ENCODE measurements around the gene CHST3. TPM values are rescaled to one million over a fixed set of nuclear protein-coding genes. Genes with fewer than 3 reads are reported as not detected.

Gene CHST3
- total RNA-seq, 4 donors from 2014 or later: 8.6 to 16.9 (median 14.0) TPM

DNA sequence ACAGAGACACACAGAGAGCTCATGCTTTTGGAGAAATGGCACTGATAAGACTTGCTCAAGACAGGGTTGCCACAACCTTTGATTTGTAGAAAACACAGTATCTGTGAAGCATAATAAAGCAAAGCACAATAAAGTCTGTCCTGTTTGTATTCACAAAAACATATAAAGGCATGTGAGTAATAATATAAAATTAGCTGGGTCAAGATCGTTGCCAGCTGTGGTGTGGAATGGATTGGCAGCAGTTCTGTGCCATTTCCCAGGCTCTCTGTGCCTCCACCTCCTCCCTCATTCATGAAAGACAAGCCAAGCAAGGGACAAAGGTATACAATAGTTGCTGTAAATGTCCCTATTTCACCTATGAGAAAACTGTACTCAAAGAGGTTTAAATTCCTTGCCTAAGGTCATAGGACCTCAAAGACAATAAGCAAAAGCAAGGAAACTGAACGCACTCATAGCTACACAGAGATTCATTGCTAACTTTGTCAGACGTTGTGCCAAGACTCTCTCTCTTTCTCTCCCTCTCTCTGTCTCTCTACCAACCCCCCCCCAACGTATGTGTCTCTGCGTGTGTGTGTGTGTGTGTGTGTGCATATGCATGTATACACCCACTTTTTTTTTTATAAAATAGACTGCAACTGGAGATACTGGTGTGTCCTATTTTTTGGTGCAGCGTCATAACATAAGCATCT lies 31.8 kb downstream of the CHST3 start:
- Histone ChIP-seq H3K36me3 (no peaks in the 10 kb centered on the region), H3K4me3 (replicated peaks in 1 of 3) (no peak overlapping the region), H3K9me3 (no peaks in the 10 kb centered on the region), H3K4me1 (peaks cover 28 to 34% of the 10 kb centered on the region in 2 donors), H3K27me3 (no peaks in the 10 kb centered on the region), H3K27ac (no peak overlapping the region)
- no peak for DNase-seq
- intact Hi-C loops (cut with DNase I): no loop called here
- WGBS, 2 donors: 76 to 86% methylated on average over 6 of the region's 6 CpGs
- TF ChIP-seq, protein P1, sequence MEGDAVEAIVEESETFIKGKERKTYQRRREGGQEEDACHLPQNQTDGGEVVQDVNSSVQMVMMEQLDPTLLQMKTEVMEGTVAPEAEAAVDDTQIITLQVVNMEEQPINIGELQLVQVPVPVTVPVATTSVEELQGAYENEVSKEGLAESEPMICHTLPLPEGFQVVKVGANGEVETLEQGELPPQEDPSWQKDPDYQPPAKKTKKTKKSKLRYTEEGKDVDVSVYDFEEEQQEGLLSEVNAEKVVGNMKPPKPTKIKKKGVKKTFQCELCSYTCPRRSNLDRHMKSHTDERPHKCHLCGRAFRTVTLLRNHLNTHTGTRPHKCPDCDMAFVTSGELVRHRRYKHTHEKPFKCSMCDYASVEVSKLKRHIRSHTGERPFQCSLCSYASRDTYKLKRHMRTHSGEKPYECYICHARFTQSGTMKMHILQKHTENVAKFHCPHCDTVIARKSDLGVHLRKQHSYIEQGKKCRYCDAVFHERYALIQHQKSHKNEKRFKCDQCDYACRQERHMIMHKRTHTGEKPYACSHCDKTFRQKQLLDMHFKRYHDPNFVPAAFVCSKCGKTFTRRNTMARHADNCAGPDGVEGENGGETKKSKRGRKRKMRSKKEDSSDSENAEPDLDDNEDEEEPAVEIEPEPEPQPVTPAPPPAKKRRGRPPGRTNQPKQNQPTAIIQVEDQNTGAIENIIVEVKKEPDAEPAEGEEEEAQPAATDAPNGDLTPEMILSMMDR (IDR thresholded peaks at IDR 0.05): no peak
- TF ChIP-seq POLR2A (IDR thresholded peaks at IDR 0.05): no peak

DNA sequence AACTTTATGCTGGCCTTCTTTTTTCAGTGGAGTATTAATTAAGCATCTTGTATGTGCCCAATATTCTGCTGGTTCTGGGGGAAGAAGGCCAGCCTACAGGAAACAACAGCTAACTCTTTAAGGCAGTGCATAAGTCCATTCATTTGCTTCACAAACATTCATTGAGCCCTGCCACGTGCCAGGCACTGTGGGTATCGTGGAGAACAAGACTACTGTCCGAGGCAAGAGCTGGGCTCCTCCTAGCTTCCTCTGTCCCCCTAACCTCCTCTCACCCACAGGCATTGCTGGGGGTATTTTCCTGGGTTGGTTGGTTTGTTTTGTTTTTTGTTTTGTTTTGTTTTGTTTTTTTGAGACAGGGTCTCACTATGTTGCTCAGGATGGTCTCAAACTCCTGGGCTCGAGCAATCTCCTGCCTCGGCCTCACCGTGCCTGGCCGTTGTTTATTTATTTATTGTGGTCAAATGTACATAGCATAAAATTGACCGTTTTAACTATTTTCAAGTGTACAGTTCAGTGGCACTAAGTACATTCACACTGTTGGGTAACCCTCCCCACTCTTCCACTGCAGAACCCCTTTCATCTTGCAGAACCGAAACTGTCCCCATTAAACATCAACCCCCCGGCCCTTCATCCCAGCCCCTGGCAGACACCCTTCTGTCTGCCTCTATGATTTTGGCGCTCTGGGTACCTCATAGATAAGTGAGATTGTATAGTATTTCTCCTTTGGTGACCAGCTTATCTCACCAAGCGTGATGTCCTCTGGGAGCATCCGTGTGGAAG lies 32.6 kb downstream of the CHST3 start:
- no peaks in the 10 kb centered on the region for H3K36me3 ChIP-seq
- no peak for TF ChIP-seq POLR2A (IDR thresholded peaks at IDR 0.05)
- TF ChIP-seq, protein P1 (IDR thresholded peaks at IDR 0.05): no peak
- WGBS, 2 donors: 90 to 93% methylated on average over 13 of the region's 13 CpGs
- H3K9me3 ChIP-seq: no peaks in the 10 kb centered on the region
- no peaks in the 10 kb centered on the region for H3K27me3 ChIP-seq
- H3K4me1 ChIP-seq: peaks cover 28 to 36% of the 10 kb centered on the region in 2 donors
- intact Hi-C loops (cut with DNase I): no loop called here
- no peak overlapping the region for H3K27ac ChIP-seq
- no peak for DNase-seq
- H3K4me3 ChIP-seq (replicated peaks in 1 of 3): no peak overlapping the region

DNA sequence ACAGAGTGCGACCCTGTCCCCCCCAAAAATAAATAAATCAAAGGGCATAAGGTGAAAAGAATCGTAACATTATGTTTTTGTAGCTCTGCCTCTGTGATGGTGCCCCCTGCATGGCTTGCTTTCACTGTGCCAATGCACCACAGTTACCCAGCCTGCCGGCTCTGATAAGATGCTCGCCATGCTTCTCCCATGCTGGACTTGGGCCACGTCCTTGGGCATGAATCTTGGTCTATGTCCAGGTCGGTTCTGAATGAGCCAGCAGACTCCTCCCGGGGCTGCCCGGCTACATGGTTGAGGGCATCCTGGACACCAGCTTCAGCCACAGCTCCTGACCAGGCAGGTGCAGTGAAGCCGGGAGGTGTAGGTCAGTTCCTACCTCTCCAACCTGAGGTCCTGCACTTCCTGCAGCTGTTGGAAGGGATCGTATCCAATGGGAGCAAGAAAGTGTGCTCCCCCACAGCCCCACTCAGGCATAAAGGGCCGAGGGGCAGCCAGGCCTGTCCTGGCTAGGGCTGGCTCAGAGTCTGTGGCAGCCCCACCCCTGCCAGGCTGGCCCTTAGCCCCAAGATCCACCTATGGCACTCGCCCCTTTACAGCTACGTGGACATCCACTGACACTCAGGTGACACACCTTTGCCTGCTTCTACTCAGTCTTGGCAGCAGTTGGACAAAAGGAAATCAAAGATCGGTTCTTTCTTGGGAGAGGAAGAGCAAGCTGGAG lies 34.1 kb downstream of the CHST3 start:
- Histone ChIP-seq H3K27ac (peak overlapping the region; percentile 48 to 65 (median 60)), H3K36me3 (no peaks in the 10 kb centered on the region), H3K9me3 (no peaks in the 10 kb centered on the region), H3K4me3 (replicated peaks in 1 of 3) (no peak overlapping the region), H3K27me3 (no peaks in the 10 kb centered on the region), H3K4me1 (peaks cover 28 to 36% of the 10 kb centered on the region in 2 donors)
- peak; percentile 95 for DNase-seq
- no peak for TF ChIP-seq POLR2A (IDR thresholded peaks at IDR 0.05)
- TF ChIP-seq, protein P1 (IDR thresholded peaks at IDR 0.05): no peak
- WGBS, 2 donors: 38 to 39% methylated on average over 7 to 13 of the region's 14 CpGs
- intact Hi-C loops (cut with DNase I): no loop called here

DNA sequence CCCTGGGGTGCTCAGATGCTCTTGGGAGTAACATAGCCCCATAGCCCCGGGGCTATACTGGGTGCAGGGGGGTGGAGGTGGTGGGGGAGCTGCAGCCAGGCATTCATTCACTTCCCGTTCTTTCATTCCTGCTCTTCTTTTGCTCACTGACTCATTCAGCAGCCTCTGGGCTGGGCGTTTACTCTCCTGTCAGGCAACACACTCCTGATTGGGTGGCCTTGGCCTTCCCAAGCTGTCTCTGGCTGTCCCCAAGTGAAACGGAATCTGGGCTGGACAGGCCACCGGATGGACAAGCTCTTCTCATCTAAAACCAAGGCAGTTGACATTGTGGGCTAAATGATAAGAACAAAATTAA lies 34.6 kb downstream of the CHST3 start:
- Histone ChIP-seq H3K27me3 (no peaks in the 10 kb centered on the region), H3K4me3 (replicated peaks in 1 of 3) (no peak overlapping the region), H3K27ac (peak overlapping the region; percentile 48 to 65 (median 60)), H3K36me3 (no peaks in the 10 kb centered on the region), H3K4me1 (peaks cover 28 to 36% of the 10 kb centered on the region in 2 donors), H3K9me3 (no peaks in the 10 kb centered on the region)
- WGBS, 2 donors: 36 to 48% methylated on average over 5 of the region's 5 CpGs
- intact Hi-C loops (cut with DNase I): no loop called here
- TF ChIP-seq, protein P1 (IDR thresholded peaks at IDR 0.05): no peak
- no peak for TF ChIP-seq POLR2A (IDR thresholded peaks at IDR 0.05)
- peak; percentile 22 to 42 for DNase-seq
